HG03571 (cell line): ENCODE results near the gene YPEL2.
A peak's percentile ranks its signal among the peaks of the same experiment; 100 is the strongest.

ENCODE experiments used
- ATAC-seq: cut with Tn5 transposase; IDR thresholded peaks from one replicate; pipeline ENCODE4 v1.9.1; 2021; ENCODE audit not compliant: unreplicated experiment

The YPEL2 gene

DNA sequence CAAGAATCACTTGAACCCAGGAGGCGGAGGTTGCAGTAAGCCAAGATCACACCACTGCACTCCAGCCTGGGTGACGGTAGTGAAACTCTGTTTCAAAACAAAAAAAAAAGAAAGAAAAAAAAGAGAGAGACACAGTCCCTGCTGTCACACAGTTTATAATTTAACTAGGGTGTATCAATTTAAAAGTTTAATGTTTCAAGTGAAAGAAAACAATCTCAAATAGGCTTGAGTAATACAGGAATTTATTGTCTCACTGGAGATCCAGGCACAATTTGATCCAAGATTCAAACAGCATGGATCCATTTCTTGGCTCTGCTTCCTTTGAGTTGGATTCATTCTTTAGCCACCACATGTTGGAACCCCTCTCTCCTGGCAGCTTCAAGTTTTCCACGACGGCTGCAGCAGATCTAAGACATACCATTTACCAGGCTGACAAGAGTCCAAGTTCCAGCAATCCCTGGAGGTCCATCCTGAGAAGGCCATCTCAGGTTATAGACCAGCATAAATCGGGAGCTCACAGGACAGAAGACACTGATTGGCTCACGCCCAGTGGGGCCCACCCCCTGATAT lies 97.5 kb downstream of the YPEL2 start:
- ATAC-seq, result no peak

GRCh38 chr17:59431601-59432000 lies 100.1 kb downstream of the YPEL2 start:
- no peak for ATAC-seq

- no peak for ATAC-seq
Observed at GRCh38 chr17:59432657-59433056, 101.2 kb downstream of the YPEL2 start.

GRCh38 chr17:59433586-59433985 lies 102.1 kb downstream of the YPEL2 start:
- ATAC-seq, result no peak

GRCh38 chr17:59434429-59434828 lies 103.0 kb downstream of the YPEL2 start:
- ATAC-seq, result no peak

- no peak for ATAC-seq
Observed at GRCh38 chr17:59435238-59435637, 103.8 kb downstream of the YPEL2 start.

- ATAC-seq, result no peak
Observed at GRCh38 chr17:59436900-59437299, 105.4 kb downstream of the YPEL2 start.

GRCh38 chr17:59437791-59438281 lies 106.4 kb downstream of the YPEL2 start:
- ATAC-seq, result no peak

GRCh38 chr17:59439262-59439661 lies 107.8 kb downstream of the YPEL2 start:
- no peak for ATAC-seq

GRCh38 chr17:59439741-59440211 lies 108.3 kb downstream of the YPEL2 start:
- ATAC-seq, result no peak

DNA sequence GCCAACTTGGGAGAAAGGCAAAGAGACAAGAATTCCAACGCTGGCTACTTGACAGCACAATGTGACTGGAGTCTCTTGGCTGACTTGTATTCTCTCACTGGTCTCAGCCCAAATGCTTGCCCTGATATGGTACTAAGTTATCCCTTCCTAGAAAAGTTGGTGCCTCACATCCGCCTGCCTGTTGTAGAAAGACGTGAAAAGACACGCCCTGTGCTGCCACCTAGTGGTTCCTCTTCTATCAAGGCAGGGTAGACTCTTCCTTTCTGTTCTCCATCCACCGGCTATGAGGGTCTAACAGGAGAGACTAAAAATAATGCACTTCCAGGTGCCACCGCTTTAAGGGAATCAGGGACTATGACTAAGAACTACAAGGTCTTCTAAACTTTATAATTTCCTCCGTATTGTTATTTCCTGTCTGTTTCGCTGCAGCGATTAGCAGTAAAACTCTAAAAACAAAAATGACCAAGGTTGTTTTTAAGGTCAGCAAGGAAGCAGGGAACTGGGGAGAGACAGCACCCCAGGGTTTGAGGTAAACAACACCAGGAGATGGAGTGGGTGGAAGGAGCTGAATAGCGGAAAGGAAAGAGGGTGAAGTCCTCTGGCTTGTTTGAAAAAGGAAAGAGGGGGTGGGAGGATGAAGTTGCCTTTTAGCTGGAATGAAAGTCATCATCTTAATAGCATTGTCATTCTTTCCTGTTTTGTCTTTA lies 109.5 kb downstream of the YPEL2 start:
- ATAC-seq, result peak; percentile 61

GRCh38 chr17:59441464-59442096 lies 110.1 kb downstream of the YPEL2 start:
- ATAC-seq, result no peak

- no peak for ATAC-seq
Observed at GRCh38 chr17:59443106-59443505, 111.7 kb downstream of the YPEL2 start.
